ENCODE data around the gene EVPL. TPM values are rescaled to one million over a fixed set of nuclear protein-coding genes. Genes with fewer than 3 reads are reported as not detected.
"Not testable (repeated sequence)": the region's sequence is repeated elsewhere in the genome, so short reads cannot be mapped to it uniquely, and the experiment has no call there.

EVPL gene
- total RNA-seq, result 0.02 and 0.16 TPM in 2 replicates

DNA sequence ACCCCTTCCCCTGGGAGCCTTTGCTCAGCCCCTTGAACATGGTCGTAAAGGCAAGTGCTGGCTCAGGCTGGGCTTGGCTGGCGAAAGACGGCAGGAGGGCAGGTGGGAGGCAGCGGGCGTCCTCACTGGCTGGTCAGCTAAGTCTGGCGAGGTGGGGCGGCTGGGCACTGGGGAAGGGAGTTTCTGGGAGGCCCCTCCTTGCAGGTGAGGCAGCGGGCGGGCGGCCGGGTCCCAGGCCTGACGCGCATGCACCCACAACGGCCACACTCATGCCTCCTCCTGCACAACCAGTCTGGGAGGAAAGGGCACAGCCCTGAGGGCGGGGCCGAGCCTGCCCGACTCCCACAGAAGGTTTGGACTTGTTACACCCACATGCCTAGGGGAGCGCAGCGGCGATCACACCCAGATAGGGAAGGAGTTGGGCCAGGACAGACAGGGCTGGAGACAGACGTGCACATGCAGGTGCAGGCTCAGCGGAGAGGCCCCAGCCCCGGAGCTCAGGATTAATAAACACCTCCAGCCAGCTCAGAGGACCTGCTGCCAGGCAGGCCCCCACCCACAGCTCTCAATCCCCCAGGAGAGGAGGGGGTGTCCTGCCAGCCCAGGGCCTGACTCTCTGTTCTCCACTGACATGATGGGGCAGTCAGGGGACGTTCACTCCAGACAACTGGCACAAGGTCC is at the start of gene EVPL:
TSS of gene EVPL (minus strand) at position 148 of the 681 bp plus-strand sequence. CDS start at position 40, 108 bp downstream.
- intact Hi-C loops (cut with micrococcal nuclease), result no loop called here

DNA sequence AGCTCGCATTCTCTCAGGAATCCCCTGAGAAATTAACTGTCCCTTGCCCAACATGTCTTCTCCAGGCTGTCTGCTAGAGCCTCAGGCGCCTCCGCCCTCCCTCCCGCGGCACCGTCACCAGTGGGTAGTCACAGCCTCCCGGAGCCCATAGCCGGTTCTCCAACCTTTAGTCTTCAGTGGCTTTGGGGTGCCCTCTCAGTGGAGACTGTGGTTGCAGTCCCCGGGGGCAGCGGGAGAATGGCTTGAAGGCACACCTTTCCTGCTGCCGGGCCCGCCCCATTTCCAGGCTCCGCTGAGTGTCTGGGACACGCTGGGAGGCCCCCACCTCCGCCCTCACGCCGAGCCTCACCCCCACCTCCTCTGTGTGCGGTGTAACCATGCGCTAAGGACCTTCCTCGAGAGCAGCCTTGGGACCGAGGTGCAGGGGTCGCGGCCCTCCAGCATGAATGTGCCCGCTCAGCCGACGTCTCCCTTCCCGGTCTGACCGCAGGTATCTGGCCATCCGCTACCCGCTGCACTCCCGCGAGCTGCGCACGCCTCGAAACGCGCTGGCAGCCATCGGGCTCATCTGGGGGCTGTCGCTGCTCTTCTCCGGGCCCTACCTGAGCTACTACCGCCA is 49.1 kb upstream of the EVPL start:
- intact Hi-C loops (cut with micrococcal nuclease), result no loop called here

DNA sequence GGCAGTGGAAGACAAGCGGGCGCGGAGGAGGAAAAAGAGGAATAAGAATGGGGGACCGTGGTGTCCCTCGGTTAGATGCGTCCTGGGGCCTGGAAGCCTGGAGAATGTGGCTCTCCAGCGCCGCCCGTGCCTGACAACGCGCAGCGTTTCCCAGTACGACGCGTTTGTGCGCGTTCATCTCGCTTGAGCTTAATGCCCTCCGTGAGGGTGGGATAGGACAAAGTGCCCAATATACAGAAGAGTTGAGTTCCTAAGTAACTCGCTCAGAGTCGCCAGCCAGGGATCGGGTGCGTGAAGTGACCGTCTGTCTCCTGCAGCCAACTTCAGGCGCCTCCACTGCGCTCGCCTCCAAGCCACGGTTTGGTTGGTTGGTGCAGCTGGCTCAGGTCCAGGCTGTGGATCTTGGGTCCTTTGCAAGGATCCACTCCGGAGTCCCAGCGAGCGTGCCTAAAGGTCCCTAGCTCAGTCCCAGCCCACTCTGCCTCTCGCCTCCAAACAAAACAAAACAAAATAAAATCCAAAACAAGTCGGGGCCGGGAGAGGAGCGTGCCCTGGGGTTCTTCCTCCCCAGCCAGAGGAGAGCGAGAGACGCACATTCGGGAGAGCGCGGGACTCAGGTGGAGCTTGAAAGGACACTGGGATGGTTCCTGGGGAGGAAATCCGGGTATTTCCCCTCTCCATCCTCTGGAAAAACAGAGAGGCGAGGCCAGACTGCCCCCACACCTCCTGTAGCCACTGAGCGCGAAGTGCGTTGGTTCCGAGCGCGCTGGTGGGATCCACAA is 48.4 kb upstream of the EVPL start:
- intact Hi-C loops (cut with micrococcal nuclease), result no loop called here

DNA sequence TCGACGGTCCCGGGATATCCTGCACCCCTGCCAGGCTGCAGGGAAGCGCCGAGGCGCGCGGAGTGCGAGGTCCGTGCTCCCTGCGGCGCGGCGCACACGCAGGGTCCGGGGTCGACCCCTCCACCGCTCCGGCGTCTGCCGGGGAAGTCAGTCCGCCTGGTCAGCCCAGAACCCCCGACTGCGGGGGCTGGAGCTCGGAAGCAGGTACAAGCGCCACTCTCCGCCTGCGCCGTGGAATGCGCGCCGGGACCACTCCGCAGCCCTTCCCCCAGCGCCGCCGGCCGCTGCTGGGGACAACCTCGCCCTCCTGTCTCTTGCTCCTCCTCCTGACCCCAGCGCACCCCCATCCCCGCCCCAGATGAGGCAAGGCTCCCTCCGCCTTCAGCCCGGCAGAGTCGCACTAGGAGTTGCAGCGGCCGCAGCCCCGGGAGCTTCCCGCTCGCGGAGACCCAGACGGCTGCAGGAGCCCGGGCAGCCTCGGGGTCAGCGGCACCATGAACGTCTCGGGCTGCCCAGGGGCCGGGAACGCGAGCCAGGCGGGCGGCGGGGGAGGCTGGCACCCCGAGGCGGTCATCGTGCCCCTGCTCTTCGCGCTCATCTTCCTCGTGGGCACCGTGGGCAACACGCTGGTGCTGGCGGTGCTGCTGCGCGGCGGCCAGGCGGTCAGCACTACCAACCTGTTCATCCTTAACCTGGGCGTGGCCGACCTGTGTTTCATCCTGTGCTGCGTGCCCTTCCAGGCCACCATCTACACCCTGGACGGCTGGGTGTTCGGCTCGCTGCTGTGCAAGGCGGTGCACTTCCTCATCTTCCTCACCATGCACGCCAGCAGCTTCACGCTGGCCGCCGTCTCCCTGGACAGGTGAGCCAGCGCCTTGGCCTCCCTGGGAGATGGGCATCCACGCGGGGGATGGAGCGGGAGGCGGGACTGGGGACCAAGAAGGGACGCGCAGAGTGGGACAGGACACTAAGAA is 47.6 kb upstream of the EVPL start, which contains the start of gene GALR2:
TSS of gene GALR2 (plus strand) at position 392 of the 974 bp plus-strand sequence. CDS start at position 495, 103 bp downstream.
- intact Hi-C loops (cut with micrococcal nuclease), result no loop called here

DNA sequence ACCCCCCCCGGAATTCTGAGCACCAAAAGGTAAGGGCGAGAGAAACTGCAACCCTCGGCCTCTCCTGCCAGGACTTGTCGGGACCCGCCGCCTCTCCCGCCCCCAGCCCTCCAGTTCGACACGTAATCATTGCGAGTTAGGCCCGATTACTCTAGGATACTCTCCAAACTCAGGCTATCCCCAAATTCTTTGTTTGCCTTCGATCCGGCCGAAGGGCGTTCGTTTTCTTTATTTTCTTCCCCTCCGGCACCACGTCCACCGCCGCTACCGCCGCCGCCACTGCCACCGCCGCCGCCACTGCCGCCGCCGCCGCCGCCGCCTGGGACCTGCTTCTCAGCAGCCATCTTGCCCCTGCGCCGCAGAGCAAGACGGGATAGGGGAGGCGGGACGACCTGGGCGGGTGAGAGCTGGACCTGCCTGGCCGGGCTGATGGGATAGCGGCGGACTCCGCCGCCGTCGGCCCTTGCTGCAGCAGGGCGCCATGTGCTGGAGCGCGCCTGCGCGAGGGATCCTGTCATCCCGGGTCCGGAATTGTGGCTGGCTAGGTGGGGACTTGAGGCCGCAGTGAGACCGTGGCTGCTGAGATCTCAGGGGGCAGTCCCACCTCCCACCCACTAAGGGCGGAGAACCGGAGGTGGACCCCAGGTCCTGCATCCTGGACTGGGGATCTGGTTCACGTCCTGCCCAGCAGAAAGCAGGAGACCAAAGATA is 45.2 kb upstream of the EVPL start, which contains the start of gene SRP68:
TSS of gene SRP68 (minus strand) at position 370 of the 711 bp plus-strand sequence. CDS start at position 344, 26 bp downstream.
- intact Hi-C loops (cut with micrococcal nuclease), result loop anchor here (1.0 kb wide), 1 partner anchor 93 kb away; the partner anchor contains the start of genes ACOX1 and TEN1

DNA sequence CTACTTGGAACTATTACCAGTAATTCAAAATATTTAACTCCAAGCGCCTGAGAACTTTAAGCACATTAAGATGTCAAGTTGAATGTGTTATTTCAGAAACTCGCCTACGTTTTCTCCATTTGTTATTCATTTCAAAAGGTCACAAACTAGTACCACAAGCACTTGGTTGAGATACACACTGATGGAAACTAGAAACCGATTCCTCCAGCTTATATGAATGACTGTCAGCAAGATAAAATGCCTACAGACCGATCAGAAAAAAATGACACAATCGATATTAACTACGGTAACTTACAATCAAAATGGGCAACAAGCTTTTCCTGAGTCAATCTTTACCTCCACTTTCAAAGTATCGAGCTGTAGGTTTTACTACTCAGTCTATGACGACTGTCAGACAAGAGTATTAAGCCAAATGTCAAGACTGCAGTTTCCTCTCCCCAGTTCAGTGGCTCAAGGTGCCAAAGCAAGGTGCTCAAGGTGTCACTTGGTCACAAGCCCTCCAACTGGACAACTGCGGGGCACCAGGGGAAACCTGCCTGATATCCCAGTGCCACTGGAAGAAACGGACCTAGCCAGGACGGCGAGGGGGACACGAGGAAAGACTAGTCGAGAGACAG is 44.5 kb upstream of the EVPL start:
- intact Hi-C loops (cut with micrococcal nuclease), result loop anchor here (1.0 kb wide), 1 partner anchor 92 kb away; the partner anchor contains the start of genes ACOX1 and TEN1

DNA sequence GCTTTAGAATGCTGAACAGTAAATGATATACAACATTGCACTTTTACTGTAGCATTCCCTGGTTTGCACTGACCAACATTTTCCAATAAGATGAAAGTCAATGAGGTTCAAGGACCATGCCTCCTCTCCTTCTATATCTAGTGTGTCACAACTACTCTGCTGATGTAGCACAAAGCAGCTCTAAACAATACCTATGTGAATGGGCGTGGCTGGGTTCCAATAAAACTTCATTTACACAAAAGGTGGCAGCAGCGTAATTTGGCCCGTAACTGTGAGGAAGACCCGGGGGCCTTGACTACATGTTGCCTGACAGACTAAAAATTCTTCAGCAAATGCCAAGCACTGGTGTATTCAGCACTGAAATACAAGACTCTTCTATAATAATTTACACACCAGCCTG is 38.7 kb upstream of the EVPL start:
- intact Hi-C loops (cut with micrococcal nuclease), result no loop called here

DNA sequence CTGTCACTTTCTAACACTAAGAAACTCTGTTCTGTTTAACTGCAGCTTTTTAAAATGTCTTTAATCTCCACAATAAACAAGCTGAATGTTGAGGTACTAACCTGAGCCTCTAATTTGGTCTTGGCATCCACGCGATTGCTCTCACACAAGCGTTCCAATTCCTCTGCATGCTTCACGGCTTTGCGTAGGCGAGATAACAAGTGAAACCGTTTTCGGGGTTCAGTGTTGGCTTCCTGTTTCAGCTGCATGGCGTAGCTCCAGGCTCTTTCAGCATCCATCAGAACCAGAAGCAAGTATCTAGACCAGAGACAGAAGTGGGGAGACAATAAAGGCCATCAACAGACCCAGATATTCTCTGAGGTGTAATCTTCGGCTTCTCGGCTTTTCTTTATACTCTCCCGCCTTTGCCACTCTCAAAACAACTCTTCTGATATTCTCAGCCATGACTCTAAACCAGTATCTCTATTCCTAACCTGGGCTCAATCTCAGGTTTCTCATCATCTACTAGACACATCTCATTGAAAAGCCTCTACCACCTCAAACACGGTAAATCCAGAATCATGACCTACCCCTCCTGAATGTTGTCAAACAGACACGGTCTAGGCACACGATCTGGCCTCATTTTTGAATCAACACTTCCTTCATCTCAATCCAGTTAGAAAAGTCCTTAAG is 36.9 kb upstream of the EVPL start:
- intact Hi-C loops (cut with micrococcal nuclease), result no loop called here

DNA sequence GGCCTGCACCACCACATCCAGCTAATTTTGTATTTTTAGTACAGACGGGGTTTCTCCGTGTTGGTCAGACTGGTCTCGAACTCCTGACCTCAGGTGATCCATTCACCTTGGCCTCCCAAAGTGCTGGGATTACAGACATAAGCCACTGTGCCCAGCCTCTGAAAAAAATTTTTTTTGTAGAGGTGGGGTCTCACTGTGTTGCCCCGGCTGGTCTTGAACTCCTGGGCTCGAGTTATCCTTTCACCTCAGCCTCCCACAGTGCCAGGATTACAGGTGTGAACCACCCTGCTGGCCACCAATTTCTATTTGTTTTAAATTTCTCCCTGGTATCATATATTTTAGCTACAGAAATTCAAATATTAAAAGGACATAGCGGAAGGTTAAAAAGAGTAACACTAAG is 31.2 kb upstream of the EVPL start:
- intact Hi-C loops (cut with micrococcal nuclease), result not testable (repeated sequence)

DNA sequence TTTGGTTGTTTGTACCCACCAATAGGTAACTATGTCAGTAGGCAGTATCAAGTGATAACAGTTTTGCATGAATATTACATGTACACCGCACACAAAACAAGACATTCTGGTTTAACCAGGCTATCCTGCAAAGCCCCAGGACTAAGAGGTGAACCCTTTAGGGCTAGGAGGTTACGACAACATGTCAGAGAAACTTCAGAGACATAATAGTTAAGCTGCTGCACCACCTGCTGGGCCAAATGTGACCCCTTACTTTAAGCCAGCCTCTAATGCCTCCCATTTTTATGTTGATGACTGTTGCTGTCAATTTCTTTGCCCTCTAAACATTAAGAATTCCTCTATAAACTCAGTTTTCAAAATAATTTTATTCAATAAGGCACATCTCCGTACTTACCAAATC is 29.8 kb upstream of the EVPL start:
- intact Hi-C loops (cut with micrococcal nuclease), result no loop called here

DNA sequence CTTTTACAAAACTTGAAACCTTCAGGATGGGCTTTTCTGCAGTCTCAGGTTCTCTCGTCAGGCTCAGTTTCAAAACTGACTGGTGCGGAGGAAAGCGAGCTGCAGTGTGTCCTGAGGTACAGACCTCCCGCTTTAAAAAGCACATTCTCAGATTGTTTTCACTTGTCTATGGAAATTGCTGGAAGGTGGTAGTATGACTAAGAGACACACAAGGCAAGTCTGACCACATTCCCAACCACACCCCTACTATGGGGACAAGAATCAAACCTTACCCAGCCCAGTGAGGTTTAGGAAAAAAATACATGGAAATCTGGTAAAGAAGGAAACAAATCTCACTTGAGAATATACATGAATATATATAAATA is 27.0 kb upstream of the EVPL start:
- intact Hi-C loops (cut with micrococcal nuclease), result no loop called here

DNA sequence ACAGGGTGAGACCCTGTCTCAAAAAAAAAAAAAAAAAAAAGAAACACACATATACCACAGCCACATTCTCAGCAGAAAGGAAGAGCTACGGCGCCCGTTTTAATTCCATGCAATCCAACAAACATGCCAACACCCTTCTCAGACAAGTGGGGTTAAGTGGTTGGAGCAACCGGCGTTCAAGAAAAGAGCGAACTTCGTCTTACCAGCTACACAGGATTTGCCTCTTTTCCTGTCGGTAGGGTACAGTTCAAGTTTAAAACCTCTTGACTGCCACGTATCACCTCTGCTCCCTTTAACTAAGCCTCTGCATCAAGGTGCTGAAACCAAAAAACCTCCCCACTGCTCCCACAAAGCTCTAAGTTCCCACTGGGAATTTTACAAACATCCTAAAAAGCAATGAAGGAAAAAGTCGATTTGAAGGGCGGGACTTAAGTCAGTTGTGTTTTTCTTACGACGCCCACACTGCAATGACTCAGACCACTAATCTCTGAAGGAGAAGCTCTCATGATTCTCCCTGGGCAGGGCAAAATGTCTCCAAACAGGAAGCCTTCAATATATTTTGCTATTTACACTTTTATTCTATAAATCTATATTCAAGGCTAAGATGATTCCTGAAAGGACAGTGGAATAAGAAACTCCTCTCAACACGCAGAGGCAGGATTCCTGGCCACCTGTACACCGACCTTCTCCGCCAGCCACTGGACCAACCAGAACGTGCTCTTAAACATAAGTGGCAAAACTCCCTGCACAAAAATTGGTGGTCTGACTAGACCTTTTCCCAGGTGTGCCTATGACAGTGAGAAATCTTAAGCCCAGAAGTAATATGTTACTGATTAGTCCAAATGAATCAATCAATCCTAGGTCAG is 26.4 kb upstream of the EVPL start:
- intact Hi-C loops (cut with micrococcal nuclease), result no loop called here

DNA sequence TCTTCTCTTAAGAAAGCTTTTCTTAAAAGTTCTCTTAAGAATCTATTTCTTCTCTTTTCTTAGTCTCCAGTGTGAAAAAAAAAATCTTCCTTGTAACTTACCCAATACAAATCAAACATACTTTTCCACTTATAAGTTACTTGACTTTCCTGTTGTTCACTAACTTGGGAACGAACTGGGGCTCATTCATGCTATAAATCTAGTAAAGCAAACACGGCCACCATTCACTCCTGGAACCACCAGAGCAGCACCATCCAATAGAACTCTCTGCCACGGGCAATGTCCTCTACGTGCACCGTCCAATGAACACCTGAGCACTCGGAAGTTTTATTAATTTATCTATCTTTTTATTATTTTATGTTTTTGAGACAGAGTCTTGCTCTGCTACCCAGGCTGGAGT is 24.5 kb upstream of the EVPL start:
- intact Hi-C loops (cut with micrococcal nuclease), result no loop called here

DNA sequence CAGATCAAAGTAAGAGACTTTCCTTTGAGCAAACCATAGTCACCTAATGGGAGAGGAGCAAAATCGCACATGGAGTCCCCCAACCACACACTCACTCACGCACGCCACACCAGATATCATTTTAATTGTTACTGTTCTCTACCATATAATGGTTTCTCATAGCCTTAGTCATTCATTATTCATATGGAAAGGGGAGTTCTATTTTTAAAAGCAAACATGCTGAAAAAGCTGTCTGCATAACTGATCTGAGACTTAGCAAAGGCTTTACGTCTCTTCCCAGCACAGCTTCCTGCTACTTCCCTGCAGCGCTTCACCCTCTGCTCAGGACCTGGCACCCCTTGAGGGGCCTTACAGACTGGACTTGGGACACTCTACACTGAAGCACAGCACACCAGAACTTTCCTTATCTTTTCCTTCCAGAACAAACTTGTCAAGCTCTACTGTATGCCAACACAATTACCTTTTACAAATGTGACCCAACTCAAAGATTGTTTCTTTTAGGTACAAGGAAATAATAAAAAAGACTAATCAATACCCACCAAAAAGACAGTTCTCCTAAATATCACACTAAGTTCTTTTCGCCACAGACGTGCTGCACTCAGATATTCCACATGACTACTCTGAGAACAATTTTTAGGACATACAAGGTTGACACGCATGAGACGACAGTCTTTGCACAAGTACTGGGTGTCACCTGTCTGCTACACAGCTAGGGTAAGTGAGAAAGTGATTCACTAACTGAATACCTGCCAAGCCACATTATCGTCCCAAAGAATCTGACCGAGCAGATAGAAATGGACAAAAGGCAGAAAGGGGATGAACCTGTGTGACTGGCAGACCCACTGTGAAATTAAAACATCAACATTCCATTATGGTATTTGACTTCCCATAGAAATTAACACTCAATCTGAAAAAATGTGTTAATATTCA is 23.7 kb upstream of the EVPL start:
- intact Hi-C loops (cut with micrococcal nuclease), result no loop called here

DNA sequence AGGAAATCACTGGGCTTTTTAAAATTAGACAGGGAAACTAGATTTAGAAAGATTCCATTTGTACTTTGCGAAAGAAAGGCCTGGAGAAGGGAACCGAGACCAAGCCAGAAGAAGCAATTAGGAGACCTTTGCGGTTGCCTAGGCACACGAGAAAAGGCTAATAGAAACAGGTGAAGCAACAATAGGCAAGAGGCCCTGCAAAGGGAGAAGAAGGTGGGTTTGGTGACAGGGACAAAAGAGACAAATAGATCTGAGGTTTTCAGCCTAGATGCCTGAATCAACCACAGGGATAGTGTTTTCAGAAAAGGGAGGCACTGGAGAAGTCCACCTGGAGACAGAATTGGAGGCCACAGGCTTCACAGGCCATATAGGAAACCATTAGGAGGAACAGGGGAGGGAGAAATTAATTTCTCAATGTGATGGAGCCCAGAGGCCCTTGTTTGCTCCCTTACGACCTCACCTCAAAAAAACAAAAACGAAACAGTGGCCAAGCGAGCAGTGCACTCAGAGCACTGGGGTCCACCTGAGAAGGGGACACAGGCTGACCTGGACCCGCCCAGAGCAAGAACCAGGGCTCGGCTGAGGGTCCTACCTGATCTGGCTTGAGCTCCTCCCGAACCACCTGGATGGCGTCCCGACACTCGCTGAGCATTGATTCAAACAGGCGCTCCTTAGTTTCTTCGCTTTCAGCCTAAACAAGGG is 22.9 kb upstream of the EVPL start:
- intact Hi-C loops (cut with micrococcal nuclease), result no loop called here

DNA sequence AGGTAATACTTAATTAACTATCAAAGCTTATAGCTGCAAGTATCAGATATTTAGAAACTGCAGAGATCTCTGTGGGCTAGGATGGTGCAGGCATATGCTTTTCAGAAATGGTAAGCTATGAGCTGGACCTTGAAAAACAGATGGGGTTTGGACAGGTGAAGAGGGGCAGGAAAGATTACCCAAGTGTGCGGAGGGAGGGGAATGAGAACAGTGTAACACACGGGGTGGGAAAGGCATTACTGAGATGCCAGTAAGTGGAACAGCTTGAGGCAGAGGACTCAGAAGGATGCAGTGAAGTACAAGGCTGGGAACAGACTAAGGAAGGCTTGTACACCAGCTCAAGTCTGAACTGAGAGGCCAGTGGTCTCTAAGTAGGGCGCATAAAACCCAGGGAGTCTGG is 22.1 kb upstream of the EVPL start:
- intact Hi-C loops (cut with micrococcal nuclease), result no loop called here

DNA sequence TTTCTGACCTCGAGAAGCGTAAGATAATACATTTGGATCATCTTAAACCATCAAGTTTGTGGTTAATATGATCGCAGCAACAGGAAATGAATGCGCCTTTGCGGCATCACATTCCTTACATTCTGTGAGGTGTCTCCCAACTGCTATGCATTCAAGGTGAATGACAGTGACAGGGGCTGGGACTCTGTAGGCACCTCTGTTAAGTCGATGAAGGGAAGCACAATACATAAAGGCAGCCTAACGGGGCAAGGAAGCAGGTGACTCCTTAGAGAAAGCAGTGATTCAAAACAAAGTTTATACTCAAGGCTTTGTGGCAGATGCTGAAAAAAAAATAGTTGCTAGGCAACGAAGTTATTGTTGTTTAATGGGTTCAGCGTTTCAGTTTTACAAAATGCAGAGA is 21.6 kb upstream of the EVPL start:
- intact Hi-C loops (cut with micrococcal nuclease), result no loop called here
